ENCODE measurements around the gene TRMT2B. TPM values are rescaled to one million over a fixed set of nuclear protein-coding genes. Genes with fewer than 3 reads are reported as not detected.
A peak's percentile ranks its signal among the peaks of the same experiment; 100 is the strongest.

Gene TRMT2B
- total RNA-seq, 1 experiment from 2014 or later: 13.7 TPM

- Histone ChIP-seq H2BK12ac (ENCODE audit: insufficient read length, low read depth, low read length) (no peak overlapping the region), H2BK15ac (ENCODE audit: low read depth, low read length) (no peak overlapping the region), H3K79me1 (ENCODE audit: insufficient read depth, low read depth, low read length, poor library complexity, severe bottlenecking) (no peaks in the 10 kb centered on the region), H3K4ac (ENCODE audit: low read depth, low read length) (no peak overlapping the region), H4K8ac (replicated peaks; ENCODE audit: insufficient read length, low read depth, low read length) (no peak overlapping the region), H3K23ac (ENCODE audit: insufficient read length, low read depth, low read length) (no peak overlapping the region), H2BK120ac (ENCODE audit: low read depth, low read length, poor library complexity, severe bottlenecking) (no peak overlapping the region), H3K23me2 (ENCODE audit: insufficient read length, low read depth, low read length, poor library complexity, severe bottlenecking) (peaks cover 5% of the 10 kb centered on the region), H2AK5ac (ENCODE audit: insufficient read length, low read length) (no peak overlapping the region), H3K4me1 (ENCODE audit: insufficient read depth, low read length) (no peaks in the 10 kb centered on the region; the same call in 1 of the 2 replicates), H3K79me2 (ENCODE audit: insufficient read depth, low read length) (no peaks in the 10 kb centered on the region), H4K20me1 (ENCODE audit: control insufficient read depth, insufficient read depth, insufficient read length) (no peaks in the 10 kb centered on the region), H4K91ac (ENCODE audit: insufficient read length, low read depth, low read length) (no peak overlapping the region), H3K27ac (ENCODE audit: insufficient read length, low read depth, low read length) (no peak overlapping the region), H3K9ac (ENCODE audit: extremely low read depth, insufficient read length, low read length) (peak overlapping the region; percentile 7), H3K27me3 (ENCODE audit: insufficient read depth, low read length) (no peaks in the 10 kb centered on the region), H3K56ac (ENCODE audit: insufficient read length, low read depth, low read length) (no peak overlapping the region), H3T11ph (ENCODE audit: low read length) (no peak overlapping the region), H2AFZ (ENCODE audit: low read length) (no peak overlapping the region), H3K18ac (ENCODE audit: insufficient read length, low read depth, low read length) (no peak overlapping the region), H2BK5ac (ENCODE audit: insufficient read length, low read length) (no peak overlapping the region), H3K4me2 (ENCODE audit: insufficient read depth, insufficient read length, low read length) (peak overlapping the region; percentile 49), H3K9me3 (ENCODE audit: control insufficient read depth, low read depth, low read length) (peaks cover 15% of the 10 kb centered on the region), H4K5ac (ENCODE audit: insufficient read length, low read depth, low read length) (no peak overlapping the region), H3K14ac (ENCODE audit: insufficient read depth, low read length) (peak overlapping the region; percentile 8; the same call in 1 of the 2 replicates), H2BK20ac (ENCODE audit: low read depth, low read length, poor library complexity, severe bottlenecking) (no peak overlapping the region)
- H3K4me1 Mint-ChIP-seq: peaks cover 3 to 5% of the 10 kb centered on the region in 2 experiments; a peak in 1 of 4 replicates
- no peak for DNase-seq
- H3K4me3 Mint-ChIP-seq: peak overlapping the region; percentile 82 to 85
- H3K9me3 Mint-ChIP-seq: peaks cover 59 to 66% of the 10 kb centered on the region in 2 experiments
- TF ChIP-seq CTCF (conservative IDR thresholded peaks at IDR 0.05): no peak
- peak overlapping the region in 2 of 3 experiments; percentile 40 to 93; a peak in 1 of 7 replicates for H3K27ac Mint-ChIP-seq
- no peaks in the 10 kb centered on the region for H3K27me3 Mint-ChIP-seq (ENCODE audit: low read depth)
- peaks cover 12 to 22% (median 18%) of the 10 kb centered on the region in 3 experiments for H3K36me3 Mint-ChIP-seq (ENCODE audit: insufficient read depth in 1 of 3, low read depth in 3 of 3)
- WGBS (ENCODE audit: extremely low coverage, insufficient read length, low lambda C conversion rate): no CpG with 5 or more reads among the region's 5 CpGs
Measured at GRCh38 chrX:101051153-101051548, 760 bp downstream of the TRMT2B start.

All from H9 (cell line).